HG02870 (cell line): ENCODE data around the gene SLC9A9.

Source experiments
- ATAC-seq: cut with Tn5 transposase; IDR thresholded peaks from one replicate; pipeline ENCODE4 v1.9.1; 2021; ENCODE audit warnings: mild to moderate bottlenecking, moderate library complexity; ENCODE audit not compliant: unreplicated experiment

Gene SLC9A9

GRCh38 chr3:143604402-143605185, 243.7 kb downstream of the SLC9A9 start:
- peak; percentile 89 for ATAC-seq

- ATAC-seq, result no peak
Measured at GRCh38 chr3:143603774-143604173, 244.5 kb downstream of the SLC9A9 start.

- no peak for ATAC-seq
Measured at GRCh38 chr3:143601723-143602484, 246.4 kb downstream of the SLC9A9 start.

GRCh38 chr3:143600756-143601718, 247.2 kb downstream of the SLC9A9 start:
- ATAC-seq, result no peak

GRCh38 chr3:143597774-143598652, 250.3 kb downstream of the SLC9A9 start:
- no peak for ATAC-seq

GRCh38 chr3:143596957-143597642, 251.2 kb downstream of the SLC9A9 start:
- no peak for ATAC-seq

- ATAC-seq, result peak; percentile 99
Measured at GRCh38 chr3:143595456-143596077, 252.7 kb downstream of the SLC9A9 start.

GRCh38 chr3:143594206-143594605, 254.1 kb downstream of the SLC9A9 start:
- ATAC-seq, result no peak

- ATAC-seq, result no peak
Measured at GRCh38 chr3:143590660-143591059, 257.6 kb downstream of the SLC9A9 start.

GRCh38 chr3:143586576-143586975, 261.7 kb downstream of the SLC9A9 start:
- ATAC-seq, result no peak

- peak; percentile 35 for ATAC-seq
Measured at GRCh38 chr3:143585720-143586456, 262.4 kb downstream of the SLC9A9 start.

GRCh38 chr3:143584474-143584873, 263.8 kb downstream of the SLC9A9 start:
- no peak for ATAC-seq

- peak; percentile 51 for ATAC-seq
Measured at GRCh38 chr3:143581972-143582722, 266.1 kb downstream of the SLC9A9 start.

- no peak for ATAC-seq
Measured at GRCh38 chr3:143578810-143579435, 269.3 kb downstream of the SLC9A9 start.

- ATAC-seq, result no peak
Measured at GRCh38 chr3:143576568-143577270, 271.5 kb downstream of the SLC9A9 start.

- no peak for ATAC-seq
Measured at GRCh38 chr3:143574933-143575332, 273.3 kb downstream of the SLC9A9 start.
